HG03521 (cell line): ENCODE results near the gene FARP1.

Experiments
- ATAC-seq: cut with Tn5 transposase; IDR thresholded peaks from one replicate; pipeline ENCODE4 v1.9.1; 2021; ENCODE audit warnings: mild to moderate bottlenecking, moderate library complexity; ENCODE audit not compliant: unreplicated experiment

FARP1 gene

DNA sequence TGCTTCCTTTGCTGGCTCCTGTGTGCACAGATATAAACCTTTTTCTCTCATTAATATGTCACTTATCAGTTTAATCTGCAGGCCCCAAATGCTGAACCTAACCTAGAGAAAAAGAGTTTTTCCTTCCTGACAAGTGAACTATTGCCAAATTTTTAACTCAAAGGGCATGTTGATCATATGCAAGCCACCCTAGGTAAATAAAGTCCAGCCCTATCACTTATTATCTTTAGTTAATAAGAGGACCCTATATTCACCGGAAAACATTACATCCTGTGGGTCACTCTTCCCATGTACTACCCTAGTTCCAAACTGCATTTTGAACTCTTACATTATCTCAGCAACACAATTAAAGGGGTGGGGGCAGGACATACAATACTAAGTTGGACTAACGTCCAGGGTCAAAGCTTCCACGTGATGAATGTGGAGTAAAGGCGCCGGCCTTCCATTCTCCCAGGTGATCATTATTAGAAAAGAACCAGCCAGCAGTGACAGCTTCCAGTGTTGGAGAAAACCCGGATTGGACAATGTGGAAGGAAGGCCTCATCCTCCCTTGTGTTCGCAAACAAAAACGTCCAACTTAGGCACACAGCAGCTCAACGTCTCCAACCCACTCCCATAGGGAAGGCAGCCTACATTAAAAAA is 347.4 kb downstream of the FARP1 start:
- no peak for ATAC-seq

DNA sequence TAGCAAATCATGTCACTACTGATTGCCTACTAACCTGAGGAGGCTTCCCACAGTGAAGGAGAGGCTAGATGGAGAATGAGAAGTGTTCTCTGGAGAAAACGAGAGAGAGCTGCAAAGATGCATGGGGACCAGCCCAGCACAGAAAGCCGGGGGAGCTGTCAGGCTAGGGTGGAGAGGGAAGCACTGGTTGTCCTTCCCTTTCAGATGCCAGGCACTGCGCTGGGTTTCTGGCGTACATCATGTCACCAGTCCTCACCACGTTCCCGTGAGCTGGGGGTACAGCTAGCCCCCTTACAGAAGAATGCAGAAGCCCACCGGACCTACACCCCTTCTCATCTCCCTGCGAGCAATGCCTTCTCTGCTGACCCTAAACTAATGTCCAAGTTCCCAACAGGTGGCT is 348.0 kb downstream of the FARP1 start:
- no peak for ATAC-seq

- no peak for ATAC-seq
Measured at GRCh38 chr13:98492335-98493041, 349.6 kb downstream of the FARP1 start.

DNA sequence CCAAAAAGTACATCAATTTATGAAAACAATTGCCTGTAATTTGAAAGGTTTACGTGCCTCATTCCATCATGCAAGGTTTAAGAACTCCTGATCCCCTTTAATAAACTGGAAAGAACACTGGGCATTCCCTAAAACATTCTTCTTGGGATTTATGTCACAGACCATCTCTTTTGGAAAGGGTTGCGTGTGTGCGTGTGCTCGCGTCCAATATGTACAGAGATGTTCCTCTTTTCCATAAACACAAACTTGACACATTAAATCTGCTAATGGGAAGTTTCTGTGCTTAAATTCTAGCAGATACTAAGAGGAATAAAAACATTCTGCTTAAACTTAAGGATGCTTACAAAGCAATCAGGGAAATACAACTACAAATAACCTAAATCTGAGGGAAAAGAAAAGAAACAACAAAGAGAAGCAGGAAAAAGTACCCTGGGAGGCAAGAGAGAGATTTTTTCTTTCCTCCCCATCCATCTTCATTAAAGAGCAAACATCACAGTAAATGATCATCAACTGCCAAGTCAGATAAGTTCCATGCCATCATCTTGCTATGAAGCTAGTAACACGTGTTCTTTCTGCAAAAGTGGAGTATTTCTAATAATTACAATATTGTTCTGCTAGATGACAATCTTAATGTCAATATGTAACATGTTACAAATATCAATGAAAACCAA is 350.3 kb downstream of the FARP1 start:
- no peak for ATAC-seq

GRCh38 chr13:98494769-98495168 is 351.9 kb downstream of the FARP1 start:
- no peak for ATAC-seq

GRCh38 chr13:98495627-98496478 is 353.0 kb downstream of the FARP1 start:
- ATAC-seq, result no peak

DNA sequence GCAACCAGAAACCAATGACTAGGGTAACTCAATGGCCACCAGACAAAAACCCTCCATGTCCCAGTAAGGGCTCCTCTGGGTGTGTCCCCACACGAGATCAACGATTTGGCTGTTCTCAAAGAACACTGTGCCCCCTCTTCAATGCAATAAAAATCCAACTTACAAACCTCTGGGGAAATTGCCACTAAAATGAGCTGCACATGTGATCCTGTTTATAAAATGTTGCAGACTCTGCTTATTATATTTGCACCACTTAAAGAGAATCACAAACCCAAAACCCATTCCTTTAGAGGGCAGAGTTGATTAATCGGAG is 353.5 kb downstream of the FARP1 start:
- no peak for ATAC-seq

DNA sequence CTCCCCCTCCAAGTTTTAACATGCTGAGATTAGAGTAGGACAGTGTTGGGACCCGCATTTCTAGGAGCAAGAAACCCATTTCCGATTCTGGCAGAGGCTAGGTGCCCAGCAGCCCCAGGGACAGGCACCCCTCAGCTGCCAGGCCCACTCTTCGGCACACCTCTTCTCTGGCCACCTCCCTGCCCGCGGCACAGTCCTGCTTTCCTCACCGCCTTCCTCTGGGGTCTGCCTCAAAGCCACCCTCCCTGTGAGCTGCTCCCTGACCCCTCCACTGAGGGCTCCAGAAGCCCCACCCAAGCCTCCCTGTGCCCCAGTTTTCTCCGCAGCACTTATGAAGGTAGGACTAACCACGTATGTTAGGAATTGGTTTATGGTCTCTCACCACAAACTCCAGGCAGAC is 354.1 kb downstream of the FARP1 start:
- no peak for ATAC-seq

GRCh38 chr13:98500963-98501421 is 358.1 kb downstream of the FARP1 start:
- peak; percentile 81 for ATAC-seq

DNA sequence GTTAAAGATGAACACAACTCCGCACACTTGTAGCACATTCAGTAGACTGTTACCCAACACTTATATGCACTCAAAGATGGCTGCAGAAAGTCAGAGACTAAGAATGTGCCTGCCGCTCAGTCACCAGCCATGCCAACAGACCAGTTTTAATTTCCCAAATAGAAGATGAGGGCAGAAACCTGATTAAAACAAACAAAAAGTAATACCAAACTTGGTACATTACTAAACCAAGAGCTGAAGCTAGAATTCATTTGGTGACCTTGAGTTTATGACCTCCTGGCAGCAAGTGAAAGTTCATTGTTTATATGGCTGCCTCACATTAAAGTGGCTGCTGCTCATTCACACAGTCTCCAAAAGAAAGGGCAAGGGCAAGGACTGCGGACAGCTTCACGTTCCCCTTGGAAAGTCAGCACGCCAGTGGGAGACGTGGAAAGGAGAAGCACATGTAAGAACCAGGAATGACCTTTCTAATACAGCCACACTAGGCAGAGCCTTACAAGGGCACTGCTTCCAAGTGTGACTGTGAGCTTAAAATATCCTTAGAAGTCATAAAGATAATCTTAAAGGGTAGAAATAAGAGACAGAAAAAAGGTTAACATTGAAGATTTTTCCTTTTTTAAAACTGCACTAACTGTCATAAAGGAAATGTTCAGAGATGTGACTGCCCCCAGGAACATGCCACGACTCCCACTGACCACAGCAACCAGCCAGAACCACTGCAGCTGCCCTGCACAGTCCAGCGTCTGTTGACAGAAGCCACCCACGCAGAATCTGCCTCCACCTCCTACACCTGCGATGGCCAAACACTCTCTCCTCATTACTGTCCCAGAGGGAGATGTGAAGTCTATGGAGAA is 360.5 kb downstream of the FARP1 start:
- ATAC-seq, result no peak

GRCh38 chr13:98504029-98504351 is 361.1 kb downstream of the FARP1 start:
- no peak for ATAC-seq

DNA sequence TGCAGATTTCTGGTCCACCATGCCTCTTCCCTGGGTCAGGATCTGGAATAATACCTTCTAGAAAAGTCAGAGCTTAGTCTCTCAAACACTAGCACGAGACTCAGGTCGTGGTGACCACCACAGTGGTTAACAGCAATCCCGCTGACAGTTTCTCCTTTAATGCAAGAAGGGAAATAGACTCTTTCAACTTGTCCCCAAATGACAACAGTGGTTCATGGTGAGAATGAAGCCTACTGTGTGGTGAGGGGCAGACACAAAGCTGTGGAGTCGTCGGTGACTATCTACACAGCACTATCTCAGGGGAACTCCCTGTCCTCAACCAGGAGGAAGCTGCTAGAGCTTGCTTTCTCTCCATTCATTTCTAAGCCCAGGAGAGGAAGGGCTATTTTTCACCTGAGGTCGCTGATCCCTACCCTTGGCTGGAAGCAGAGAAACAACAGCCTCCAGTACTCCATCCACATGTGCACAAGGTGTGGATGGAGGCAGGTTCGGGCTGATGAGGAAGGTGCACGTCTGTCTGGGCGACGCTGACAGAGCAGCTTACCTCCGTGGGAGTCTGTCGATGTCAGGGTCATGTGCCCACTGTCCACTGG is 361.6 kb downstream of the FARP1 start:
- ATAC-seq, result no peak
